Astrocyte of the spinal cord (primary cell): ENCODE results near the gene TIMP4.

Experiments used
- DNase-seq: peaks from one replicate; pipeline ENCODE4 v3.0.0; 2011; ENCODE audit warnings: low read depth, low spot score
- H3K4me3 ChIP-seq: 2 replicates; pipeline ENCODE4 v1.5.1; 2011; ENCODE audit warnings: low read depth, mild to moderate bottlenecking, low read length, moderate library complexity
- CTCF ChIP-seq: IDR thresholded peaks from 2 replicates; pipeline ENCODE4 v1.5.1; 2012; ENCODE audit warnings: low read depth, mild to moderate bottlenecking, low read length, inconsistent platforms
- in situ Hi-C: cut with HindIII; loops from 2 replicates; pipeline ENCODE4 v1.10.0; 2017; ENCODE audit warnings: low sequenced_read_pairs

TIMP4 gene

GRCh38 chr3:12158387-12159226, at the start of gene TIMP4:
TSS of gene TIMP4 (minus strand) at chr3:12158912. CDS start at chr3:12158840, 72 bp downstream.
- TF ChIP-seq CTCF = no peak
- in situ Hi-C loops = no loop called here
- peak; percentile 62 for DNase-seq
- peak within 1 kb of the TSS; percentile 31 for H3K4me3 ChIP-seq

- TF ChIP-seq CTCF = no peak
- H3K4me3 ChIP-seq = no peak overlapping the region
- no peak for DNase-seq
- in situ Hi-C loops = no loop called here
Observed at GRCh38 chr3:12205171-12205570, 46.5 kb upstream of the TIMP4 start.

- no peak overlapping the region for H3K4me3 ChIP-seq
- in situ Hi-C loops = no loop called here
- no peak for TF ChIP-seq CTCF
- DNase-seq = no peak
Observed at GRCh38 chr3:12201813-12202212, 43.1 kb upstream of the TIMP4 start.

DNA sequence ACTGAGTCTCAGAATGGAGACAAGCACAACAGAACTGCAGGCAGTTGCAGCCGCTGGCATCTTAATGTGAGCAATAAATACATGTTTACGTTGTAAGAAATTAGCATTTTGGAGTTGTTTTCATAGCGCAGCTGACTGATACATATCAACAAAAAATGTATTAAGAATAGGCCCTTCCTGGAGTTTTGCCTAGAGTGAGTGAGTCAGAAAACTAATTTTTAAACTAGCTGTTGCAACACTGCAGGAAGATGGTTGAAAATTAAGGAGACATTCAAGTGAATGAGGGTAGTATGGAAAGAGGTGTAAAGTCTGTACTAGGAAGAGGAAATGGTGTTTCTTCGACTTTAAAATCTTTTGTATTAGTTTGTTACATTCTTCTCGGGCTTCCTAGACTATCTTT, 39.6 kb upstream of the TIMP4 start:
- TF ChIP-seq CTCF = no peak
- in situ Hi-C loops = no loop called here
- H3K4me3 ChIP-seq = no peak overlapping the region
- peak; percentile 68 for DNase-seq

DNA sequence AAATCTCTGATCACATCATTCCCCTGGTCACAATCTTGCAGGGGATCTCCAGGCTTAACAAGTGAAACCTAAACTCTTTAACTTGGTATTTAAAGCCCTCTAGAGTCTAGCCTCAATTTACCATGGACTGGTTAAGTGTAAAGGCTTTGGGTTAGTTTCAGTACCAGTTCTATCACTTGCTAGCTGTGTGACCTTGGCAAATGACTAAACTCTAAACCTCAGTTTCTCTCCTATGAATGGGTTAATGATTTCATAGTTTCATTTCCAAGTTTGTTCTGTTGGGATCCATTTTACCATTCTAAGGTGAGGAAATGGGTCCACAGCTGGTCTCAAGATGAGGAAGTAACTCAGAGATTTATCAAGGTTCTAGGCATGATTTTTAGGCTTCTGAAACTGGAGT, 38.8 kb upstream of the TIMP4 start:
- H3K4me3 ChIP-seq = no peak overlapping the region
- no peak for TF ChIP-seq CTCF
- no peak for DNase-seq
- in situ Hi-C loops = no loop called here

DNA sequence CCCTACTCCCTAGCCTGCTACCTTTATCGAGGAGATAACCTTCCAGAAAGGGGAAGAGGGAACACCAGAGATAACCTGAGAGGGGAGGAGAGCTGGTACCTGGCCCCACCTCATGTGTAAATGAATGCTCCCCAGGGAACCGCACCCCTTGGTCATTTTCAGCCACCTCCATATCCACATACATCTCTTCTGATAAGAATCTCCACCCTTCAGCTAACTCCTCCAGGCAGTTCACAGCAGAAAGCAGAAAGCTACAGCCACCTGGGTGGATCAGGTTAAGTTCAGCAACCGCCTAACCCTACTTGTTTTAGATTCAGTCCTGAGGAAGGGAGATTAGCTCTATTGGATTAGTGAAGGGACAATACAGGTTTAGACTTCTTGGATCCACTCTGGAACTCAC, 38.0 kb upstream of the TIMP4 start:
- no peak for DNase-seq
- no peak overlapping the region for H3K4me3 ChIP-seq
- no peak for TF ChIP-seq CTCF
- in situ Hi-C loops = no loop called here
